Limb (tissue), 2 donors: ENCODE results near the gene ABT1.
A peak's percentile ranks its signal among the peaks of the same experiment; 100 is the strongest.

Source experiments
- DNase-seq, 2 donors: peaks; one replicate each; pipeline ENCODE4 v3.0.0-alpha.2; 2016; ENCODE audit errors: extremely low spot score in 2 of 2

The ABT1 gene

GRCh38 chr6:26602262-26602661 is 5.5 kb downstream of the ABT1 start:
- no peak for DNase-seq

GRCh38 chr6:26604026-26604425 is 7.3 kb downstream of the ABT1 start:
- no peak for DNase-seq

GRCh38 chr6:26604797-26605196 is 8.0 kb downstream of the ABT1 start:
- DNase-seq: no peak

GRCh38 chr6:26607434-26608230 is 10.9 kb downstream of the ABT1 start:
- peak; percentile 50 to 55 for DNase-seq

- DNase-seq: no peak
These were observed 12.7 kb downstream of the ABT1 start for GRCh38 chr6:26609463-26609862.

GRCh38 chr6:26611599-26611998 is 14.8 kb downstream of the ABT1 start:
- DNase-seq: no peak

- no peak for DNase-seq
These were observed 16.4 kb downstream of the ABT1 start for GRCh38 chr6:26613201-26613600.

GRCh38 chr6:26613689-26614683 is 17.2 kb downstream of the ABT1 start:
- peak in 1 of 2 donors; percentile 33 for DNase-seq

- no peak for DNase-seq
These were observed 26.6 kb downstream of the ABT1 start for GRCh38 chr6:26623339-26623859.

GRCh38 chr6:26624557-26624956 is 27.8 kb downstream of the ABT1 start:
- no peak for DNase-seq

GRCh38 chr6:26627843-26628242 is 31.1 kb downstream of the ABT1 start:
- no peak for DNase-seq

- no peak for DNase-seq
These were observed 32.6 kb downstream of the ABT1 start for GRCh38 chr6:26629359-26629758.

- DNase-seq: no peak
These were observed 44.1 kb downstream of the ABT1 start for GRCh38 chr6:26640806-26641205.

- DNase-seq: no peak
These were observed 49.3 kb downstream of the ABT1 start for GRCh38 chr6:26646074-26646473.
